A673 (cell line): ENCODE measurements around the gene LRGUK. TPM values are rescaled to one million over a fixed set of nuclear protein-coding genes. Genes with fewer than 3 reads are reported as not detected.

Source experiments
- BruUV-seq: library from RNA; stranded (reverse); fragments of 400-500 nt; replicated peaks from 2 replicates; lab custom pipeline; 2021; lab: Mats Ljungman, UMichigan
- CTCF ChIA-PET: fragments of 300-600 bp; sonication (Branson Sonifier 250); formaldehyde crosslinking; loops from one replicate; lab custom pipeline; 2022; ENCODE audit warnings: antibody characterized with exemption; lab: Charles Lee
- POLR2A ChIA-PET: fragments of 300-600 bp; sonication (Branson Sonifier 250); formaldehyde crosslinking; loops from one replicate; lab custom pipeline; 2022; ENCODE audit warnings: antibody characterized with exemption; ENCODE audit not compliant: low non-redundant PET; lab: Charles Lee
- DNase-seq: peaks from one replicate; pipeline ENCODE4 v3.0.0-alpha.2; 2015; ENCODE audit warnings: low spot score
- H3K27ac ChIP-seq: fragments of 200-600 bp; sonication (generic); 2 replicates; pipeline ENCODE4 v1.5.1; 2016; ENCODE audit warnings: mixed run types, low read depth, mild to moderate bottlenecking, mixed read lengths, antibody characterized with exemption, low read length; ENCODE audit not compliant: poor library complexity, severe bottlenecking
- H3K27me3 ChIP-seq: fragments of 200-600 bp; sonication (generic); replicated peaks from 2 replicates; pipeline ENCODE4 v1.6.1; 2017; ENCODE audit warnings: mixed run types, low read depth, mild to moderate bottlenecking, mixed read lengths, antibody characterized with exemption, low read length; ENCODE audit not compliant: insufficient read depth, poor library complexity
- H3K36me3 ChIP-seq: fragments of 200-600 bp; sonication (generic); 2 replicates; pipeline ENCODE4 v1.6.1; 2016; ENCODE audit warnings: mixed run types, mild to moderate bottlenecking, mixed read lengths, antibody characterized with exemption, low read length; ENCODE audit not compliant: insufficient read depth, poor library complexity, severe bottlenecking
- H3K4me1 ChIP-seq: fragments of 200-600 bp; sonication (generic); 2 replicates; pipeline ENCODE4 v1.6.1; 2017; ENCODE audit warnings: mixed run types, mild to moderate bottlenecking, mixed read lengths, antibody characterized with exemption, low read length; ENCODE audit not compliant: insufficient read depth, poor library complexity, severe bottlenecking
- H3K4me3 ChIP-seq: fragments of 200-600 bp; sonication (generic); 2 replicates; pipeline ENCODE4 v1.5.1; 2016; ENCODE audit warnings: low read depth, mixed run types, mild to moderate bottlenecking, mixed read lengths, low read length; ENCODE audit not compliant: poor library complexity, severe bottlenecking
- H3K9me3 ChIP-seq: fragments of 200-600 bp; sonication (generic); 2 replicates; pipeline ENCODE4 v1.6.1; 2016; ENCODE audit warnings: mixed run types, low read depth, mild to moderate bottlenecking, mixed read lengths, antibody characterized with exemption, low read length; ENCODE audit not compliant: poor library complexity, severe bottlenecking
- EZH2 ChIP-seq: fragments of 200-600 bp; sonication (generic); IDR thresholded peaks from 2 replicates; pipeline ENCODE4 v1.6.1; 2017; ENCODE audit warnings: borderline replicate concordance, low read depth, mild to moderate bottlenecking, mixed read lengths, antibody characterized with exemption, low read length; ENCODE audit not compliant: poor library complexity, severe bottlenecking
- intact Hi-C: fragments of 100-400 bp; cut with micrococcal nuclease; formaldehyde crosslinking; loops from one replicate; pipeline ENCODE4 v1.10.0; 2022; ENCODE audit not compliant: unreplicated experiment
- total RNA-seq: library from RNA; stranded (reverse); gene quantifications from 2 replicates; pipeline ENCODE4 v1.2.3, GENCODE V29; 2021
- TF ChIP-seq, protein P1 (sequence below): fragments of 300-800, 200-600 bp; sonication (generic); conservative IDR thresholded peaks from 2 replicates; pipeline ENCODE4 v1.5.1; 2017; ENCODE audit warnings: low read depth, mild to moderate bottlenecking, antibody characterized with exemption, low read length, moderate library complexity, mixed read lengths

LRGUK gene
- total RNA-seq, 1 experiment from 2014 or later: 0.54 TPM

DNA sequence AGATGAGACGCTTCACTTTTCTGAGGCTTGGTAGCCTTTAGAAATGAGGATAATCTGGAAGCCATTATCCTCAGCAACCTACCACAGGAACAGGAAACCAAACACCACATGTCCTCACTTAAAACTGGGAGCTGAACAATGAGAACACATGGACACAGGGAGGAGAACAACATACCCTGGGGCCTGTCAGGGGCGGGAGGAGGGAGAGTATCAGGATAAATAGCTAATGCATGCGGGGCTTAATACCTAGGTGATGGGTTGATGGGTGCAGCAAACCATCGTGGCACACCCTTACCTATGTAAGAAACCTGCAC lies 48.9 kb downstream of the LRGUK start:
- peak; percentile 40 for DNase-seq
- BruUV-seq: no TSS peak
- no peaks in the 10 kb centered on the region for H3K36me3 ChIP-seq
- TF ChIP-seq, protein P1, sequence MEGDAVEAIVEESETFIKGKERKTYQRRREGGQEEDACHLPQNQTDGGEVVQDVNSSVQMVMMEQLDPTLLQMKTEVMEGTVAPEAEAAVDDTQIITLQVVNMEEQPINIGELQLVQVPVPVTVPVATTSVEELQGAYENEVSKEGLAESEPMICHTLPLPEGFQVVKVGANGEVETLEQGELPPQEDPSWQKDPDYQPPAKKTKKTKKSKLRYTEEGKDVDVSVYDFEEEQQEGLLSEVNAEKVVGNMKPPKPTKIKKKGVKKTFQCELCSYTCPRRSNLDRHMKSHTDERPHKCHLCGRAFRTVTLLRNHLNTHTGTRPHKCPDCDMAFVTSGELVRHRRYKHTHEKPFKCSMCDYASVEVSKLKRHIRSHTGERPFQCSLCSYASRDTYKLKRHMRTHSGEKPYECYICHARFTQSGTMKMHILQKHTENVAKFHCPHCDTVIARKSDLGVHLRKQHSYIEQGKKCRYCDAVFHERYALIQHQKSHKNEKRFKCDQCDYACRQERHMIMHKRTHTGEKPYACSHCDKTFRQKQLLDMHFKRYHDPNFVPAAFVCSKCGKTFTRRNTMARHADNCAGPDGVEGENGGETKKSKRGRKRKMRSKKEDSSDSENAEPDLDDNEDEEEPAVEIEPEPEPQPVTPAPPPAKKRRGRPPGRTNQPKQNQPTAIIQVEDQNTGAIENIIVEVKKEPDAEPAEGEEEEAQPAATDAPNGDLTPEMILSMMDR: no peak
- TF ChIP-seq EZH2: no peak
- H3K9me3 ChIP-seq: no peaks in the 10 kb centered on the region
- intact Hi-C loops: no loop called here
- peaks cover 2% of the 10 kb centered on the region for H3K27me3 ChIP-seq
- ChIA-PET CTCF (no interaction called here), POLR2A (no interaction called here)
- H3K4me3 ChIP-seq: no peak overlapping the region
- H3K27ac ChIP-seq: no peak overlapping the region
- H3K4me1 ChIP-seq: no peaks in the 10 kb centered on the region

DNA sequence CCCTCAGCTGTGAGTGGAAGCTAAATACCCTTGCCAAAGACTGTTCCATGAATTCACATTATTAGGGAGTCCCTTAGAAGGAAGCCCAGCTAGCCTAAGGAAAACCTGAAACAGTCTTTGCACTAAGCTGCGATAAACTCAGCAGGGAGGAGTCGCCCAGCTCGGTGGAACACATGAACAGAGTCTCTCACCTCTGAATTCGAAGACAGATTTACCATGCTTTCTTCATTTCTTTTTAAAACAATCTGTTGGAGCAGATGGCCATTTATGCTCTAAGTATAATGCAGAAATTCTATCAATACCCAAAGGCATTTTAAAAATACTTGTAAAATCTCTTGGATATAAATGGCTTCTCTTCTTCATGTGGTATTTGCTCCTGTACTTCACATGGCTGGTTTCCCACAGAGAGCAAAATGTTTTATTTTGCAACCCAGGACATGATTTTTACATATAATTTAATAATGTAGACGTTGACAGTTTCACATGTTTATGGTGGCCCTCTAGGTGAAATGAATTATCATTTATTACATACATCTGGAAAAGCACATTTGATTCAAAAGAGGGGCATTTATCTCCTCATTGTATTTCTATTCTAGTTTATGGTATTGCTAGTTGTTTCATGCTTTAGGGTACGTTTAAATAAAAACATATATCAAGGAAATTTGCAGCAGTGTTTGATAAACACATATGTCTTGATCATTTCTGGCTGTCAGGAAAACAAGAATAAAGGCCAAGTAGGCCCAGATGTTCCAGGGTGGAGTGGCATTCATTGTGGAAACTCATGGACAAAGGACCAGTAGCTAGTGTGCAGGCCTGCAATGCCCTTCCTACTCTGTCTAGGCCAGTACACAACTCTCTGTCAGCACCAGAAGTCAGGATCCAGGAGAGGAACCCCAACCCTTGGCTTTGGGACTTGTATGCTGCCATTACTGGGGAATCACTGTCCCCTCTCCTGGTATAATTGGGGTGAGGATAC lies 52.2 kb downstream of the LRGUK start:
- TF ChIP-seq, protein P1: no peak
- no peak for TF ChIP-seq EZH2
- no peak overlapping the region for H3K27ac ChIP-seq
- no peaks in the 10 kb centered on the region for H3K9me3 ChIP-seq
- ChIA-PET CTCF (no interaction called here), POLR2A (no interaction called here)
- peaks cover 6% of the 10 kb centered on the region for H3K27me3 ChIP-seq
- intact Hi-C loops: no loop called here
- no peak overlapping the region for H3K4me3 ChIP-seq
- no peaks in the 10 kb centered on the region for H3K4me1 ChIP-seq
- no TSS peak for BruUV-seq
- no peaks in the 10 kb centered on the region for H3K36me3 ChIP-seq
- no peak for DNase-seq

DNA sequence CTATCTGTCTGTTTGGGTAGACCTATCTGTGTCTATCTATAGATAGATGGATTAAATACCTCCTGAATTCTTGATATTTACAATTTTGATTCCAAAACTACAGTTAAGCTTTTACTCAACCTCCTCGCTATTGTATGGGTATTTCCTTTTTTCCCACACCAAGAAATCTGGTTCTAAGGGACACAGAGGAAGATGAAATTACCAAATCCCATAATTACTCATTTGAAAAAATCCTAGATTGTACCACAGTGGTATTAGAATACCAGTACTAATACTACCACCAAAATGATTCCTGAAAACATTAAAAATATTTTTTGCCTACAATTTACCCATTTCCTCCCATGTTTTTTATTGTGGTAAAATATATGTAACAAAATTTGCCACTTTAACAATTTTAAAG lies 53.2 kb downstream of the LRGUK start:
- intact Hi-C loops: no loop called here
- Histone ChIP-seq H3K9me3 (no peaks in the 10 kb centered on the region), H3K27me3 (peaks cover 6% of the 10 kb centered on the region), H3K36me3 (no peaks in the 10 kb centered on the region), H3K27ac (no peak overlapping the region), H3K4me1 (no peaks in the 10 kb centered on the region), H3K4me3 (no peak overlapping the region)
- POLR2A ChIA-PET: no interaction called here
- BruUV-seq: no TSS peak
- no peak for DNase-seq
- CTCF ChIA-PET: no interaction called here
- TF ChIP-seq, protein P1: no peak
